Epithelial cell of esophagus (primary cell): ENCODE measurements around the gene VTI1A.

Experiments
- DNase-seq: peaks from one replicate; pipeline ENCODE4 v3.0.0; 2010; ENCODE audit warnings: low read depth
- H3K4me3 ChIP-seq: 2 replicates; pipeline ENCODE4 v1.5.1; 2011; ENCODE audit warnings: mild to moderate bottlenecking, low read length, control low read depth
- CTCF ChIP-seq: IDR thresholded peaks from 2 replicates; pipeline ENCODE4 v1.5.1; 2011; ENCODE audit warnings: low read depth, mild to moderate bottlenecking, low read length, control low read depth, inconsistent platforms; ENCODE audit not compliant: insufficient read depth; ENCODE audit errors: missing control alignments

VTI1A gene

GRCh38 chr10:112526139-112526538 lies 79.1 kb downstream of the VTI1A start:
- no peak overlapping the region for H3K4me3 ChIP-seq
- peak; percentile 57 for DNase-seq
- TF ChIP-seq CTCF: no peak

GRCh38 chr10:112526906-112527305 lies 79.9 kb downstream of the VTI1A start:
- no peak for DNase-seq
- H3K4me3 ChIP-seq: no peak overlapping the region
- no peak for TF ChIP-seq CTCF

GRCh38 chr10:112528235-112528634 lies 81.2 kb downstream of the VTI1A start:
- DNase-seq: no peak
- no peak overlapping the region for H3K4me3 ChIP-seq
- TF ChIP-seq CTCF: no peak

- no peak for TF ChIP-seq CTCF
- no peak overlapping the region for H3K4me3 ChIP-seq
- no peak for DNase-seq
Measured at GRCh38 chr10:112531421-112531820, 84.4 kb downstream of the VTI1A start.

- no peak for DNase-seq
- TF ChIP-seq CTCF: no peak
- no peak overlapping the region for H3K4me3 ChIP-seq
Measured at GRCh38 chr10:112532189-112532588, 85.2 kb downstream of the VTI1A start.

GRCh38 chr10:112532956-112533355 lies 85.9 kb downstream of the VTI1A start:
- DNase-seq: no peak
- no peak for TF ChIP-seq CTCF

GRCh38 chr10:112533916-112534315 lies 86.9 kb downstream of the VTI1A start:
- H3K4me3 ChIP-seq: no peak overlapping the region
- no peak for TF ChIP-seq CTCF
- no peak for DNase-seq

More at GRCh38 chr10:112532956-112533355, 85.9 kb downstream of the VTI1A start:
- no peak overlapping the region for H3K4me3 ChIP-seq
